Naive B cell (primary cell): ENCODE data around the gene ENTHD1. TPM values are rescaled to one million over a fixed set of nuclear protein-coding genes. Genes with fewer than 3 reads are reported as not detected.
A peak's percentile ranks its signal among the peaks of the same experiment; 100 is the strongest.
"Not testable (repeated sequence)": the region's sequence is repeated elsewhere in the genome, so short reads cannot be mapped to it uniquely, and the experiment has no call there.

Experiments
- ATAC-seq, 2 donors: fragments of 150-1000 bp; cut with Tn5 transposase; 2 replicates each; pipeline ENCODE4 v1.10.0; 2021; ENCODE audit warnings: low read depth in 2 of 2, mild to moderate bottlenecking in 2 of 2, moderate library complexity in 2 of 2
- DNase-seq: peaks from one replicate; pipeline ENCODE4 v3.0.0; 2022
- H3K27ac Mint-ChIP-seq, 6 donors: one replicate each; pipeline ENCODE4 v1.8.0; 2020 to 2022; ENCODE audit warnings: mild to moderate bottlenecking in 6 of 6, mixed read lengths in 6 of 6, moderate library complexity in 5 of 6, inconsistent platforms in 2 of 6
- H3K27me3 Mint-ChIP-seq, 3 donors: one replicate each; pipeline ENCODE4 v1.8.0; 2021 to 2022; ENCODE audit warnings: mixed read lengths in 3 of 3, mild to moderate bottlenecking in 1 of 3
- H3K36me3 Mint-ChIP-seq, 2 donors: one replicate each; pipeline ENCODE4 v1.8.0; 2020 to 2022; ENCODE audit warnings: mixed read lengths in 2 of 2, inconsistent platforms in 1 of 2, mild to moderate bottlenecking in 1 of 2
- H3K4me1 Mint-ChIP-seq, 3 donors: one replicate each; pipeline ENCODE4 v1.8.0; 2020 to 2022; ENCODE audit warnings: mixed read lengths in 3 of 3, inconsistent platforms in 1 of 3, mild to moderate bottlenecking in 1 of 3, moderate library complexity in 1 of 3
- H3K4me3 Mint-ChIP-seq, 8 donors: one replicate each; pipeline ENCODE4 v1.8.0; 2020 to 2022; ENCODE audit warnings: mild to moderate bottlenecking in 8 of 8, mixed read lengths in 8 of 8, moderate library complexity in 8 of 8, inconsistent platforms in 2 of 8
- H3K9me3 Mint-ChIP-seq, 7 donors: one replicate each; pipeline ENCODE4 v1.8.0; 2020 to 2022; ENCODE audit warnings: mixed read lengths in 7 of 7, mild to moderate bottlenecking in 5 of 7, inconsistent platforms in 2 of 7, moderate library complexity in 1 of 7
- polyA plus RNA-seq, 6 donors: library from polyadenylated mRNA; unstranded; fragments of 300-500 nt; fragmentation: Illumina TruSeq; gene quantifications; one replicate each; pipeline ENCODE4 v1.2.3, GENCODE V29; 2021; ENCODE audit warnings: low read depth in 6 of 6

The ENTHD1 gene
- polyA plus RNA-seq, 6 donors from 2014 or later, result not detected

- Mint-ChIP-seq H3K4me3 (no peak overlapping the region), H3K27me3 (no peaks in the 10 kb centered on the region), H3K36me3 (no peaks in the 10 kb centered on the region), H3K27ac (peak overlapping the region in 1 of 6 donors; percentile 74), H3K4me1 (peaks cover 0 to 6% (median 0%) of the 10 kb centered on the region in 3 donors), H3K9me3 (peaks cover 0 to 4% (median 0%) of the 10 kb centered on the region in 7 donors)
- no peak for ATAC-seq
- DNase-seq, result no peak
Measured at GRCh38 chr22:39877079-39877845, 16.3 kb downstream of the ENTHD1 start.

GRCh38 chr22:39875176-39875885 is 18.2 kb downstream of the ENTHD1 start:
- not testable (repeated sequence) for ATAC-seq, H3K36me3 Mint-ChIP-seq, H3K27me3 Mint-ChIP-seq, H3K9me3 Mint-ChIP-seq, H3K27ac Mint-ChIP-seq, H3K4me3 Mint-ChIP-seq, DNase-seq
- peaks cover 0 to 13% (median 0%) of the 10 kb centered on the region in 3 donors for H3K4me1 Mint-ChIP-seq

- Mint-ChIP-seq H3K4me3 (no peak overlapping the region), H3K27ac (peak overlapping the region in 1 of 6 donors; percentile 82), H3K9me3 (peaks cover 0 to 4% (median 0%) of the 10 kb centered on the region in 7 donors), H3K27me3 (no peaks in the 10 kb centered on the region), H3K4me1 (peaks cover 3 to 19% (median 5%) of the 10 kb centered on the region in 3 donors), H3K36me3 (peaks cover 3 to 4% of the 10 kb centered on the region in 2 donors)
- ATAC-seq (no peak), DNase-seq (no peak)
Measured at GRCh38 chr22:39873965-39874364, 19.6 kb downstream of the ENTHD1 start.

GRCh38 chr22:39872548-39872947 is 21.0 kb downstream of the ENTHD1 start:
- Mint-ChIP-seq H3K27me3 (no peaks in the 10 kb centered on the region), H3K27ac (peak overlapping the region in 2 of 6 donors; percentile 27 to 88), H3K36me3 (peaks cover 9 to 12% of the 10 kb centered on the region in 2 donors), H3K4me1 (peaks cover 17 to 33% (median 19%) of the 10 kb centered on the region in 3 donors), H3K9me3 (peaks cover 0 to 6% (median 4%) of the 10 kb centered on the region in 7 donors), H3K4me3 (no peak overlapping the region)
- DNase-seq (no peak), ATAC-seq (no peak)

- no peak overlapping the region for H3K4me3 Mint-ChIP-seq
- H3K36me3 Mint-ChIP-seq, result peaks cover 9 to 15% of the 10 kb centered on the region in 2 donors
Measured at GRCh38 chr22:39871008-39871798, 22.4 kb downstream of the ENTHD1 start.

GRCh38 chr22:39869797-39870196 is 23.8 kb downstream of the ENTHD1 start:
- not testable (repeated sequence) for ATAC-seq, DNase-seq, H3K9me3 Mint-ChIP-seq, H3K27me3 Mint-ChIP-seq
- Mint-ChIP-seq H3K36me3 (peaks cover 9 to 15% of the 10 kb centered on the region in 2 donors), H3K4me3 (peak overlapping the region in 1 of 8 donors; percentile 25), H3K4me1 (peaks cover 32 to 59% (median 45%) of the 10 kb centered on the region in 3 donors), H3K27ac (peak overlapping the region in 1 of 6 donors; percentile 49)

More at GRCh38 chr22:39871008-39871798, 22.4 kb downstream of the ENTHD1 start:
- peaks cover 0 to 8% (median 4%) of the 10 kb centered on the region in 7 donors for H3K9me3 Mint-ChIP-seq
- ATAC-seq, result no peak
- no peaks in the 10 kb centered on the region for H3K27me3 Mint-ChIP-seq
- no peak for DNase-seq
- H3K4me1 Mint-ChIP-seq, result peaks cover 28 to 47% (median 32%) of the 10 kb centered on the region in 3 donors
- peak overlapping the region in 1 of 6 donors; percentile 52 for H3K27ac Mint-ChIP-seq

GRCh38 chr22:39868741-39869140 is 24.8 kb downstream of the ENTHD1 start:
- H3K27me3 Mint-ChIP-seq, result no peaks in the 10 kb centered on the region
- no peak for ATAC-seq
- DNase-seq, result no peak
- H3K27ac Mint-ChIP-seq, result peak overlapping the region in 4 of 6 donors; percentile 8 to 85 (median 54)
- H3K4me3 Mint-ChIP-seq, result peak overlapping the region in 7 of 8 donors; percentile 23 to 75 (median 61)
- peaks cover 9 to 15% of the 10 kb centered on the region in 2 donors for H3K36me3 Mint-ChIP-seq
- peaks cover 0 to 8% (median 4%) of the 10 kb centered on the region in 7 donors for H3K9me3 Mint-ChIP-seq
- peaks cover 32 to 59% (median 45%) of the 10 kb centered on the region in 3 donors for H3K4me1 Mint-ChIP-seq

GRCh38 chr22:39859903-39860588 is 33.5 kb downstream of the ENTHD1 start:
- H3K27me3 Mint-ChIP-seq, result no peaks in the 10 kb centered on the region
- peak; percentile 25 for DNase-seq

GRCh38 chr22:39856588-39856987 is 37.0 kb downstream of the ENTHD1 start:
- DNase-seq (no peak), ATAC-seq (no peak)
- Mint-ChIP-seq H3K27me3 (no peaks in the 10 kb centered on the region), H3K4me3 (no peak overlapping the region), H3K4me1 (peaks cover 45 to 67% (median 55%) of the 10 kb centered on the region in 3 donors), H3K9me3 (peaks cover 0 to 2% (median 0%) of the 10 kb centered on the region in 7 donors), H3K36me3 (no peaks in the 10 kb centered on the region), H3K27ac (no peak overlapping the region)

More at GRCh38 chr22:39859903-39860588, 33.5 kb downstream of the ENTHD1 start:
- H3K36me3 Mint-ChIP-seq, result no peaks in the 10 kb centered on the region
- peaks cover 29 to 40% (median 37%) of the 10 kb centered on the region in 3 donors for H3K4me1 Mint-ChIP-seq
- peaks cover 0 to 2% (median 0%) of the 10 kb centered on the region in 7 donors for H3K9me3 Mint-ChIP-seq
- peak overlapping the region in 2 of 6 donors; percentile 8 to 62 for H3K27ac Mint-ChIP-seq
- peak overlapping the region in 5 of 8 donors; percentile 6 to 77 (median 19) for H3K4me3 Mint-ChIP-seq
- peak; percentile 88 to 97 for ATAC-seq

GRCh38 chr22:39852799-39853198 is 40.8 kb downstream of the ENTHD1 start:
- H3K27me3 Mint-ChIP-seq, result no peaks in the 10 kb centered on the region
- H3K36me3 Mint-ChIP-seq, result no peaks in the 10 kb centered on the region
- H3K9me3 Mint-ChIP-seq, result peaks cover 0 to 2% (median 0%) of the 10 kb centered on the region in 7 donors
- DNase-seq (no peak), ATAC-seq (peak; percentile 64 to 70)
- peaks cover 37 to 54% (median 45%) of the 10 kb centered on the region in 3 donors for H3K4me1 Mint-ChIP-seq
- H3K27ac Mint-ChIP-seq, result no peak overlapping the region
- H3K4me3 Mint-ChIP-seq, result peak overlapping the region in 4 of 8 donors; percentile 28 to 39 (median 30)

- Mint-ChIP-seq H3K27me3 (no peaks in the 10 kb centered on the region), H3K9me3 (peaks cover 0 to 2% (median 0%) of the 10 kb centered on the region in 7 donors), H3K4me1 (peaks cover 37 to 56% (median 45%) of the 10 kb centered on the region in 3 donors), H3K36me3 (no peaks in the 10 kb centered on the region), H3K4me3 (peak overlapping the region in 3 of 8 donors; percentile 5 to 69 (median 22)), H3K27ac (peak overlapping the region in 5 of 6 donors; percentile 21 to 86 (median 60))
- ATAC-seq, result no peak
- DNase-seq, result no peak
Measured at GRCh38 chr22:39851606-39852315, 41.8 kb downstream of the ENTHD1 start.

- DNase-seq (no peak), ATAC-seq (no peak)
- H3K4me3 Mint-ChIP-seq, result no peak overlapping the region
- H3K36me3 Mint-ChIP-seq, result no peaks in the 10 kb centered on the region
- H3K27ac Mint-ChIP-seq, result no peak overlapping the region
- H3K9me3 Mint-ChIP-seq, result peaks cover 0 to 17% (median 7%) of the 10 kb centered on the region in 7 donors
- no peaks in the 10 kb centered on the region for H3K27me3 Mint-ChIP-seq
- peaks cover 31 to 49% (median 34%) of the 10 kb centered on the region in 3 donors for H3K4me1 Mint-ChIP-seq
Measured at GRCh38 chr22:39847477-39847876, 46.1 kb downstream of the ENTHD1 start.
